Ammon's horn (tissue), 1 donor: ENCODE data around the gene ZNF554.

ENCODE experiments used
- DNase-seq: peaks from one replicate; pipeline ENCODE4 v3.0.0-alpha.2; 2016; ENCODE audit warnings: low spot score

Gene ZNF554

DNA sequence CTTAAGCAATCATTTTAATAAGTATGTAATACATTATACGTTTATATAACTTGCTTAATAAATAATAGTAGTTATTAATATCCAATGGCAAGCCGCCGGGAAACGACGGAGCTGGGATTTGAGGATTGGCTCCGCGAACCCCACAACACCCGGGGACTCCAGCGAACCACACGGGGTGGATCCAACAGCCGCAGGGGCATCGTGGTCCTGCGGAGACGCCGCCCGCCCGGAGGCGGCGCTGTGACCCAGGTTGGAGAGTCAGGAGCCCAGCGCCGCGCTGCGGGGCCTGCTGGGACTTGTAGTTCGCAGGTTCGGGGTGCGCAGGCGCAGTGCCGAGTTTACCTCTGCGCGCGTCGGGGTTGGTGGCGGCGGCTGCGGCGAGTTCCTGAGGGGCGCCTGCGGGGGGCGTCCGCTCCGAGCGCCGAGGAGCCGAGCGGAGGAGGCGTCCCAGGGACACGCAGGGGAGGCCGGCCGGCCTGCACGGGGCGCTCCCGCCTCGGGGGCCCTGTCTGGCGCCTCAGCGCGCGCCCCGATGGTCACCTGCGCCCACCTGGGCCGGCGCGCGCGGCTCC is at the start of gene ZNF554:
Gene ZNF554 (plus strand): TSS at position 329 of the 572 bp plus-strand sequence. CDS start 204 bp downstream, at position 533.
- peak; percentile 93 for DNase-seq

DNA sequence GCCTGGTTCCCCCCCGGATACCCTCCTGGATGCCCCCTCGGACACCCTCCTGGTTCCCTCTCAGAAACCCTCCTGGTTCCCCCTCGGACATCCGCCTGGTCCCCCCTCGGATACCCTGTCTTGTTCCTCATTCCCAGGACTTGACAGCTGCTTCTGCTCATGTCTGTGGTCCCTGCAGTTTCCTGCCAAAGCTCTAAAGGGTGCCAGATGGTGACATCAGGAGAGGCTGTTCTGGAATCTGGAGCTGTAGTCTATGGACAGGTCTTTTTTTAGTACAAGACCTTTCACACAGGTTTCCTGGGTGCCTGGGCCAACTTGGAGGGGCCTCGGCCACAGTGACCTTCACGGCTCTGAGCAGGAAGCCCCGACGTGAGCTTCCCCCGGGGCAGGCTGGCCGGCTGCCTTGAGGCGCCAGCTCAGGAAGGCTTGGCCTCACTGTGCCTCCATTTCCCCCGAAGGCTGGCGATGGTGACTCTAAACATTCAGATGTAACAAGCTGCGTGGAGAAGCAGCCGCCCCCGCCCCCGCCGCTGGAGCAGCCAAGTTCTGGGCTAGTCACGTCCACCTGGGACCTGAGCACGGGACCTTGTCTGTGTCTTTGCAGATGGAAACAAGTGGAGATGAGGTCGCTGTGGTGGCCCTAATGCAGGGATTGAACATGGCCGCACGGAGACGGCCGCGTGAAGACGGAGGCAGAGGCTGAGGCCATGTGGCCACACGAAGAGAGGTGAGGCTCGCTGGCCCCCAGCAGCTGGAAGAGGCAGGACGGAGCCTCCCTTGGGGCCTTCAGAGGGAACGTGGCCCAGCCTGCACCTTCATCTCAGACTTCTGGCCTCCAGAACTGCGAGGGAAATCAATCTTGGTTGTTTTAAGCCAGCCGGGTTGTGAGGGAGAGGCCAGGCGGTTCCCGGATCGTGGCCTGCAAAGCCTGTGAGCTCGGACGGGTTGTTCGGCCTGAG is 49.3 kb upstream of the ZNF554 start:
- peak; percentile 77 for DNase-seq

DNA sequence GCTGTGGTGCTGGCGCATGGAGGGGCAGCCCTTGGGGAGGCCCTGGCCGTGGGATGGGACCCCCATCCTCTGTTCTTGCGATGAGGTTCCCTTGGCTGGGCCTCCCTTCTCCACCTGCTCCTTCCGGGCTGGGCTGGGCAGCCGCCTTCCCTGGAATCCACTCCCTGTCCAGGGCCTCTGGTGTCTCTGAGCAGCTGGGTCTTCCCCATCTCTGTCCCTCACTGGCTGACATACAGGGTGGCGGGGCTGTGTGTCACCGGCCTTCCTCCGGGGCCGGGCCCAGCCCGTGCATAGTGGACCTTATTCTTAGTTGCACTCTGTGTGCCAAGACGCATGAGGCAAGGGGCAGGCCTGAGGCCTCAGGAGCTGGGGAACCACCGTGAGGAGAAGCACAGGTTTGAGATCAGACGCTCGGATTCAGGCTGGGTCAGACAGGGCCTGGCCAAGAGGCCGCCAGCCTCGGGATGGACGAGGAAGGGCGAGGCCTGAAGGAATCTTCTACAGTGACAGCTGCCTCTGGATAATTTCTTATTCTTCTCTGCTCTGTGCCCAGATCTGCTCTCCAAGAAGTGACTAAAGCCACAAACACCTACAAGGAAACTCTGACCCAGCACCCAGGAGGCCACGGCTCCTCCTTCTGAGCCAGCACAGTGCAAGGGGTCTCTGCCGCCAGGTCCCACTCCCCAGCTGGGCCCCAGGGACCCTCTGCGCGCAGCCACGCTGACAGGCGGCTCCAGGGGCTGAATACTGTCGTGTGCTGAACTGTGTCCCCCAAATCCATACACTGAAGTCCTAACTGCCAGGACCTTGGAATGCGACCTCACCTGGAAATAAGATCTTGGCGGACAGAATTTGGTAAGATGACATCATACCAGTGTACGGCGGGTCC is 47.6 kb upstream of the ZNF554 start:
- no peak for DNase-seq

DNA sequence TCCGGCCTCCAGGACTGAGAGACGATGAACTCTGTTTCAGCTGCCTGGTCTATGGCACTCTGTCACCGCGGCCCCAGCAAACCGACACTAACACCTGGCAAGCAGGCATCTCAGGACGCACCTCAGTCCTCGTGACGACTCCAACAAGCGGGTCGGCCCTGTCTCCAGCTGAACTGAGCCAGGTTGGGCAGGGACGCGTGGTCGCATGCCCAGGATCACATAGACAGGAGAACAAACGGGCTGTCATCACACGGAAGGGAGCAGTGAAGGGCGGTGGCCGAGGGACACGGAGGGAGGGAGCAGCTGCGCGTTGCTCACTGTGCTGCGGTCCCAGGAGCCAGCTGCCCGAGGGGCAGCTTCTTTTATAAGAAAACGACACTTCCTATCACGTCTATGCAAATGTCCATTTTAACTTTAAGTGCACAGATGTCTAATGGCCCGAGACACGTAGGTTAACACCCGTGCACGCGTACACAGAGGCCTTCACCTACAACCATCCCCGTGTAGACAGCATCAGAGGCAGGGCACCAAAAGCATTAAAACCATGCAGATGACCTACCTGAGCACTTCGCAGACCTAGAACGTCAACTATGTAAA is 45.5 kb upstream of the ZNF554 start:
- DNase-seq, result no peak

DNA sequence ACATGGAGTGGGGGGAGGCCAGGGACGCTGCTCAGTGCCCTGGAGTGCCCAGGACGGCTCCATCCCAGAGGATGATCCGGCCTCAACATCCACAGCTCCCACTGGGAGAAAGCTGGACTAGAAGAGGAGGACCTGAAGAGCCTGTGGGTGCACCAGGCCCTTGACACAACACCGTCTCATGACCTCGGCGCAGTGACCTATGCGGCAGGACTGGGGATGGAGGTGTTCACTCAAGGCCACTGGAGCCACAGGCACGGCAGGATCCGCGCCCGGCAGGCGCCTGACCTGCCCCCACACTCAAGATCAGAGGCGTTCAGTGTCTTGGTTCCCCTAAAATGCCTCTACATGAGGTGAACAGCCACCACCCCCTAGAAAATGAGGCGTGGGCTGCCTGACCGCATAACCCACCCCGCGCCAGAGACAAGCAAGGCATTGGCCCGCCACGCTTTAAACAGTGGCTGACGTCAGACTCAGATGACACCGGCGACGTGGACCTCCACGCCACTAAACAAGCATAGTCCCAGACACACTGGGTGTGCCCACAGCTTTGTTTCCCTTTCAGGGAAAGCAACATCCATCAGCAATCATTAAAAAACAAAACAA is 44.6 kb upstream of the ZNF554 start:
- peak; percentile 39 for DNase-seq

DNA sequence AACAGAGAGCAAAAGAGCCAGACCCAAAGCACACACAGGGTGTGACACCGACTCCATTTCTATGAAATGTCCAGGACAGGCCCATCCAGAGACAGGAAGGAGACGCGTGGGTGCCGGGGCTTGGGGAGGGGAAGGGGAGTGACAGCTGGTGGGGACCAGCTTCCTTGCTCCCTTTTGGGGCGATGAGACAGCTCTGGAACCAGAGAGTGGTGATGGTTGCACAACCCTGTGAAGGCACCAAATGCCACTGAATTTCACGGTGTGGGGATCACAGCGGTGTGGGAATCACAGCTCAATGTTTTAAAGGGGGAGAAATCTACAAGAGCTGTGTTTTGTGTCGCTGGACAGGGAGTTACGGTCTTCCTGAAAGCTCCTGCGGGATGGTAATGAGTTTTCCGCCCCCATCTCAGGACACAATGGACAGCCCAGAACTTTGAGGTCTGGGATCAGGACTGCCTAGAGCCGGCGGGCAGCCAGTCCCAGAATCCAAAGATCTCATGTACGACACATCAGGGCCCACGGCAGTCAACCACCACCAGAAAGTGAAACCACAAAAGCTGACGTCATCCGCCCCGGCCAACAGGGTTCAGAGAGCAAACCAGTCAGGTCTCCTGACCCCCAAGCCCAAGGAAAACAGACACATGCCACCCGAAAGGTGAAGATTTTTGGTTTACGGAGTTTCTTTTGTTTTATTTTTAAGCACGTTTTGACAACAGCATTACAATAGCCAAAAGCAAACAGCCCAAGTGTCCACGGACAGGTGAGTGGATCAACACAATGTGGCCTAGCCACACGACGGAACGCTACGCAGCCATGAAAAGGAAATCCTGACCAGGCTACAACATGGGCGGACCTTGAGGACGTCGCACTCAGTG is 43.9 kb upstream of the ZNF554 start:
- DNase-seq, result peak; percentile 58

DNA sequence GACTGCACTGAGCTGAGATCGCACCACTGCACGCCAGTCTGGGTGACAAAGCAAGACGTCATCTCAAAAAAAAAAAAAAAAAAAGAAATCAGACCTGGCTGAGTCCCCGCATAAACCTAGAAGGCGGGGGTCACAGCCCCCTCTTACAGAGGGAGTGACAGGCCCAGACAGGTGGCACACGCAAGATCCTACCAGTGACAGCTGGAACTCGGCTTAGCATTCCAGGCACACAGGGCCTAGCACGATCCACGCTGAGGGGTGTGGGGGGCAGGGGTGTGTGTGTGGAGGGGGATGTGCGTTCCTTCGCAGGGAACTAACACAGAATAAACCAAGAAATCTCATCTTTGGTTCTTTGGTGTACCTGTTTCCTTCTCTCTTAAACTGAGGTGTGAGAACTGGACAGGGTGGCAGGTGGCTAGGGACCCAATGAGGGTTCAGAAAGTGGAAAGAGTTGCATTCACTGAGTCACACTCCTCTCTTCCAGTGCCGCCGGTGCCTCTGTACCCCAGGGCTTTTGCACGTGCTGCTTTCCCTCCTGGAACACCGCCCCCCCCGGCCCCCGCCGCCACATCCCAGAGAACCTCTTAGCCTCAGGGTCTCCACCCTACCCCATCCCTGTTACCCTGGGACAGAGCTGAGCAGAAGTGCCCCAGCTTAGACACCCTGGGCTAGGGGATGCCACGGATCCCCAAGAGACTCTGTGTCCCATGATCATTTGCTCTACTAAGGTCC is 41.5 kb upstream of the ZNF554 start:
- no peak for DNase-seq

DNA sequence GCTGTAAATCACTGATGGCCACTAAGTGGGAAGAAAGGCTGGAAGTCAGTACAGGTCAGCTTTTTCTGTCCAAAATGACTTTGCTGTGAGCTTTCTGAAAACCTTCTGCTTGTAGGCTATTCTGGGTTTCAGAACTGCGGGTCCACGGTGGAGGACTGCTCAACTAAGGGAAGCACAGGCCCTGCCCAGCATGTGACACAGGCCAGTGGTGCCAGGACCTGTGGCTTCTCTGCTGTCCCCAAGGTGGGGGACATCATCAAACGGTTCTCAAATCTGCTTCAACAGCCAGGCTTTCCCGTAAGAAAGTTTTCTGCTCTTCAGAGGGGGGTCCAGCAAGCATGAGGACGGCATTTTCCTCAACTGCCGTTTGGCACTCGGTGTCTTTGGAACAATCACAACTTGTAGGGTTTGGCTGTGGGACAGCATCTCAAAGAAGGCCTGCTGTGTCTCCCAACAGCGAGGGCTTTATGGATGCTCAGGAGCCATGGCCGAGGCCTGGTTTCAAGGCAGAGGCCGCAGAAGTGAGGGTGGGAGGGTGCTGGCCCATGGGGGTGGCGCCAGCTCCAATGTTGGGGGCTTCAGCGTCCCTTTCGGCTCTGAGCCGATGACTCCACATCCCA is 40.4 kb upstream of the ZNF554 start:
- peak; percentile 77 for DNase-seq

DNA sequence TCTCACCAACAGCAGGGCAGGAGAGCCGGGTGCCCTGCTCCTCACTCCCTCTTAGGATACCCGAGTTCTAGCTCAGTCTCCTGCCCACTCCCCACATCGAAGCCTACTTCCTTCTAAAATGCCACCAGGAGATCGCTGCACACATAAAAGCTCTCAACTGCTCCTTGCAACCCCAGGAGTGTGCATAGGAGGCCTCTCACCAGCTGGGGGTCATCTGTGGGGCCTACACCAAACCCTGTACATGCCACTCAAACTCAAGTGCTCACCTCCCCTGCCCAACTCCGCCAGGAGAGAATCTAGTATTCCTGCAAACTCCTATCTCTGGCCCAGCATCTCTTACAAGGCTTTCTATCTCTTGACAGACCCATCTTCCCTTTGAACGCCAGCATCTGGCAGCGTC is 39.4 kb upstream of the ZNF554 start:
- DNase-seq, result no peak

DNA sequence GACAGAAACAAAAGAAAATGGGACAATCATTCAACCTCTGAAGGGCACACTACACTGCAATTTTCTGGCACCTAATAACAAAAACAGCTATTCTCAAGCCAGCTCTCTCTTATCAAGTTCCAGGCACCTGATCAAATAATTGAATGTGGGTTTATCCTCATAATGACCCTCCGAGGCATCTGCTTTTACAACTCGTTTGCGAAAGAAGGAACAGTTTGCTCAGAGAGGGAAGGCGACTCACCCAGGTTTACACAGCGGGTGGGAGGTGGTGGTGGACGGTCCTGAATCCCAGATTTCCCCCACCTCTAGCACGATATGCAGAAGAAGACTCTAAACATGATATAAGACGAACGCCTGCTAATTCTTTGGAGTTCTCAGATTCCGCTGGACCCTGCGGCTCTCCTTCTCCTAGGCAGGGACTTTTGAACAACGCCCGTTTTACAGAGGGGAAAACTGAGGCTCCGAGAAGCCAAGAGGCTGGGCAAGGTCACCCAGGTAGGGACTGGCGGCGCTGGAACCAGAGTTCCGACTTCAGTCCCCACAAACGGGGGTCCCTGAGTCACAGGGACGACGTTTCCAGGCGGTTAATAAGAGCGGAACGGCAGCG is 37.2 kb upstream of the ZNF554 start:
- no peak for DNase-seq

DNA sequence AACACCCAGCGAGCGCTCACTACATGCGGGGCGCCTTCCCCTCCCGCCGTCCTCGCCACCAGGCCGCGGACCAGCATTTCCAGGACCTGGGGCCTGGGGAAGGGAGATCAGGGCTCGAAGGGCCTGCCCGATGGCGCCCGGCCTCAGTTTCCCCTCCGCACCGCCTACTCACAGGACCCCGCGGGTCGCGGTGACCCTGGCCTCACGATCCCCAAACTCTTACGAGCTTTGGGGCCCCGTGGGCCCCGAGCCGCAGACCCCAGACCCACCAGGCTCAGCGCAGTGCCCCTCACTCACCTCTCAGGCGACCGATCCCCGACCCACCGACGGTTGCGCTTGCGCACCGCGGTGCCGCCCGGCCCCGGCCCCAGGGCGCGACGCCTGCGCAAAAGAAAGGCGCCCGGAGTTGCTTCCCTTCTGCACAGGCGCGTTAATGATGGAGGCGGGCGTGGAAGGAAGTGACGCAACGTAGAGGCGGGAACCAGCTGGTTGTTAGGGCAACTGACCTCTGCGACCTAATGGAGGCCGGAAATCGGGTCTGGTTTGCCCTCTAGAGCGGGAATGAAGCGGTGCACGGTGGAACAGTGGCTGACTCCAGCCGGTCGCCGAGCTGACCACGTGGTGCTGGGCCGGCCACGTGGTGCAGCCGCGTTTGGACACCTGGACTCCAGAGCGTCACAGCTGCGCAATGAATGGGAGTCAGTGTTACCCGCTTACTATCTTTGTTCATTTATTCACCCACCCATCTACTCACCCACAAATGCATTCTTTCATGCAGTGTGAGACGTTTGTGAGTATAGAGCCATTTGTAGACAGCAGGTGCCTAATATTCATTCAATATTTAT is 36.5 kb upstream of the ZNF554 start, which contains the start of gene SGTA:
Gene SGTA (minus strand): TSS at position 338 of the 845 bp plus-strand sequence. CDS start 14,205 bp downstream, outside the sequence.
- peak; percentile 99 for DNase-seq

DNA sequence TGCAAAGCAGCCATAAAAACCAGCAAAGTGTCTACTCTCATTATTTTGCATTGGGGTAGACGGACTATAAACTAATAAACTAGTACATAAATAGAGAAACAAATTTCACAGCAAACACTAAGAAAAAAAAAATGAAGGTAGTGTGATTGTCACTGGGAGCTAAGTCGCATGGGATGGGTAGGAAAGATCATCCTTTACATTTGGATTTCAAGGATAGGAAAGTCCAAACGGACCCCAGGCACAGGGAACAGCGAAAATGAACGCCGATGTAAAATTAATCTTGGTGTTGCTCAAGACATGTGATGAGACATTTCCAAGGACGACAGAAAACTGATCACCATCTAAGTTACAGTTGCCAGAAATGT is 35.9 kb upstream of the ZNF554 start:
- no peak for DNase-seq

DNA sequence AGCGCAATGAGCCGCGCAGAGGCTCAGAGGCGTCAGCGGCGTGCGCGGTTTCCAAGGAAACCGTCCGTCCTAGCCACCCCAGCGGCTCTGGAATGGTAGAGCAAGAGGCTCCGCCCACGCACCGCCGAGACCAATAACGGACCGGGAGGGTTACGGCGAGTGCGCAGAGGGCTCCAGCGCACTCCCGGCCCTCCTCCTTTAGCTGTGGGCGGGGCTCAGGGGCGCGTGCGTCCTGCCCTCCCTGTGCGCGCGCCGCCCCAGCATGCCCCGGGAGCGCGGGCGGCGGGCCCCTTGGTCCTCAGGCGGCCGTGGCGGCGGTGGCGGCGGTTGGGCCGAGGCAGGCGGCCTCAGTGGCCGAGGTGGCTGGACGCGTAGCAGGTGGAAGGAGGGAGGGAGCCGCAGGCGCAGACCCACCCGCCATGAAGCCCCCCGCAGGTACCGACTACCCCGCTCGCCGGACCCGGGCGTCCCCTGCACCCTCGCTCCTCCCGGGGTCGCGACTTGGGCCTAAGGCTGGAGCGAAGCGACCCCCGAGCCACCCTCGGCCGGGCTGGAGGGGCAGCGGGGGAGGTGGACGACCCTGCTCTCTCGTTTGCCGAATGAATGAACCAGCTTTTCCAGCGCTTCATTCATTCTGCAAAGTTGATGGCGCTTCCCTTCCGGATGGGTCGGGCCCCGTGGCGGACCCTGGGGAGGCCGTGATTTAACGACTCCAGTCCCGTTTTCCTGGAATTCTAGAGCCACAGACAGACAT is 34.2 kb upstream of the ZNF554 start, which contains the start of gene THOP1:
Gene THOP1 (plus strand): TSS at position 260 of the 754 bp plus-strand sequence. CDS start 160 bp downstream, at position 420.
- DNase-seq, result peak; percentile 100

DNA sequence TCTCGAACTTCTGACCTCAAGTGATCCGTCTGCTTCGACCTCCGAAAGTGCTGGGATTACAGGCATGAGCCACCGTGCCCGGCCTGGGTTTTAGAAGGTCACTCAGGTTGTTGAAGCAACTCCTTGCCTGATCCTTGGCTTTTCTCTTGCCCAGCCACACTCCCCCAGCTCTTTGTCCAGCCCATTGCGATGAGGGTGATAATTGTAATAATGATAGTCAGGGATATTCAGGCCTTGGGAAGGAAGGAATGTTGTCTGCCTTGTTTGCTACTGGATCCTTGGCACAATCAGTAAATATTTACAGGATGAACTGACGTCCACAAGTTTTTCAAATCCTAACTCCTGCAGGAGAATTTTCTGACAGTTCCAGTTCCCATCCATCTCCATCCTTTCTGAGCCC is 32.6 kb upstream of the ZNF554 start:
- DNase-seq, result no peak

DNA sequence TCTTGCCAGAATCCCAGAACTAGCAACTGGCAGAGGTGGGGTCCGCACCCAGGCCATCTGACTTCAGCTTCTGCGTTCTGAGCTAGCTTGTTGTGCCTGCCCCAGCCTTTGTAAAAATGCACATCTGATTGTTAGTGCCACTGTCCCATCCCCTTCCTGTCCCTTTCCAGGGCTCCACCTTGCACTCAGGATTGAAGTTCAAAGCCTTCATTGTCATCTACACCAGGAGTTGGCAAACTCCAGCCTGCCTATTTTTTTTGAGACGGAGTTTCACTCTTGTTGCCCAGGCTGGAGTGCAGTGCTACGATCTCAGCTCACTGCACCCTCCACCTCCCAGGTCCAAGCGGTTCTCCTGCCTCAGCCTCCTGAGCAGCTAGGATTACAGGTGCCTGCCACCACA is 31.4 kb upstream of the ZNF554 start:
- DNase-seq, result no peak

DNA sequence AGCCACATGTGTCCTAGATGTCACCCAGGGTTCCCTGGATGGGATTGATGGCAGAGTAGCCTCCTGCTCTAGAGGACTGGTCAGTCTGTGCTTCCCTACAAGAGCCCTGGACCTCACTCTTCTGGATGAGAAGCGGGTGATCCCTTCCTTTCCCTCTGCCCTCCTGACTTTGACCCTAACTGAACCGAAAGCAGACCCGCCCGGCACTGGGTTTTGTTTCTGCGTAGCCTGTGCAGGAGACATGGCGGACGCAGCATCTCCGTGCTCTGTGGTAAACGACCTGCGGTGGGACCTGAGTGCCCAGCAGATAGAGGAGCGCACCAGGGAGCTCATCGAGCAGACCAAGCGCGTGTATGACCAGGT is 29.5 kb upstream of the ZNF554 start:
- no peak for DNase-seq
